ENCODE measurements around the gene RBMS3.

The RBMS3 gene

GRCh38 chr3:29279286-29279685 lies 1.6 kb upstream of the RBMS3 start:
- DNase-seq = no peak

DNA sequence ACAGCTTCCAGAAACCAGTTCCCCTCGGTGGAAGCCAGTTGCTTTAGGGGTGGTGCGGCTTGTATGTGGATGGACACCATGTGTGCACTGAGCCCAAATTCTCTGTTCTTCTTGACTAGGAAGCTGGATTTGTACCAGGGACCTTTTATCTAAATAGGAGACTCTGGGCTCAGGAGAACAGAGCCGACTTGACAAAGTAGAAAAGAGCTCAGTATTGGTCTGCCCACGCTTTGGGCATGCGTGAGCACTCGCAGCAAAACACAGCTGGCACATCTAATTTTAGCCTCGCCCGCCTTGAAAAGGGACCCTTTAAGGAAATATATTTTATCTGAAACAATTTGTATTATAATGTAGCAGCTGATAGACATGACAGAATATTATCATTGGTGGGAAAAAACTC lies 1.1 kb upstream of the RBMS3 start:
- no peak for DNase-seq

- DNase-seq = peak in 1 of 5 experiments; percentile 8
Measured at GRCh38 chr3:29281094-29281343, 148 bp downstream of the RBMS3 start.

DNA sequence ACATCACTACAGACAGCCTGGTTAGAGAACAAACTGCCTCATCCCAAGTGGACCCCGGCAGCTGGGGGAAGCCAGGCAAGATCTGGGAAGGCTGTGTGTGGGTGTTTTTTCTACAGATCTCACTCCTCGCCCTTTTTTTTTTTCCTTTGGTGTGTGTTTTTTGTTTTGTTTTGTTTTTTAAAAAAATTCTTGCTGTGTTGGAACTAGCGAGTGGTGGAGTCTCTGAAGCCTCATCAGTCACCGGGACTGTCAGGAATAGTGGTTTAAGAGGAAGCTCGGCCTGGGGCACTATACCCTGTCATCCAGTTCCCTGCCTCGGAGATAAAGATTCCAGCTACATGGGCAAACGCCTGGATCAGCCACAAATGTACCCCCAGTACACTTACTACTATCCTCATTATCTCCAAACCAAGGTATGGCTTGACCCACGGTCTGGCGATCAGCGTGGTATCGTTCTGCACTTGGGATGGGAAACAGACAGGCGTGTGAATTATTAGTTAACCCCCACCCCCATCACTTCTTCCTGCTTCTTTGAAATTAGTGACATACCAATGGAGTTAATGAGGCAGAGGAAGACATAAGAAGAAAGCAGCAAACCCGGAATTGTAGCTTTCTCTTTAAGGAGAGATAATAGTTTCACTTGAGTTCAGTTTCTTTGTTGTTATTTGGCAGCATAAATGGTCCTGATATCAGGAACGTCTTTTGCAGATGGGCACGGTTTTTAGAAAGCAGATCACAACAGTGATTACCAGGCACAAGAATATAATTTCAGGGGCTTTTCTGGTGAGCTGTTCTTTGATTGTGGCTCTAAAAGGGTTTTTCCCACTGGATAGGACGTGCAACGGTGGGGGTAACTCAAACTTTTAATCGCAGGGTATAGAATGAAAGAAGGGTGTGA lies 722 bp downstream of the RBMS3 start:
- peak in 1 of 5 experiments; percentile 34 for DNase-seq

DNA sequence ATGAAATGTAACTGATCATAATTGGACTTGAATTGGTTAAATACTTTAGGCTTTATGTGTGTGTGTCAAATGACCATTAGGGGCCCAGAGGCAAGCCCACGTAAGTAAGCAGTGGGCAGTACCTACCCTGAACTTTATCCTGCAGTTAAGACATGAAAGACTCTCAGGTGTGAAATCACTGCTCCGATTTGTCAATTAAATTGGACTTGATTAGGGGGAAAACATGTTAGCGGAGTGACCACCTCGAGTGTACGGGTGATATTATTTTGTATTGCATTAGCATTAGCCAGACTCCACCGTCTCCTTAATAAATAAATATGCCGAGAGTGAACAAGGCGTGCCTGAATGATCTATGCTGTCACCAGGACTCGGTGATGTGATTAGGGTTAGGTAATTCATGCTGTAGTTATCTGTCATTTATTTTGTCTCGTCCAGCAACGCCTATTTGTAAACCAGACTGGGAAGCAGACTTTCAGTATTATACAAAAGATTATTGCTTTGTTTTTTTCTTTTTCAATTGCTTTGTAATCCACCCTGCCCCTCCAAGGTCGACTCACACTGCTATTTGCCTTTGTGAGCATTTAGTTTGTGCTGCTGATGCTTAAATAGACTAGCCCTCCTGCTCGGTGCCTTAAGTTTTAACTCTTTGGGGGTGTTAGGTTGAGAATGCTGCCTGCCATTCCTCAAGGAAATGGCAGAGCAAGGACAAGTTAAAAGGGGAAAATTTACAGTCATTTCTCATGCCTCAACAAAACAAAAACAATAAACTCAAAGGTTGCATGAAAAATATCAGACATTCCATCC lies 1.8 kb downstream of the RBMS3 start:
- no peak for DNase-seq

GRCh38 chr3:29283231-29284119 lies 2.6 kb downstream of the RBMS3 start:
- DNase-seq = no peak

GRCh38 chr3:29284497-29284896 lies 3.6 kb downstream of the RBMS3 start:
- DNase-seq = no peak

GRCh38 chr3:29285471-29286071 lies 4.7 kb downstream of the RBMS3 start:
- DNase-seq = no peak

GRCh38 chr3:29286478-29287240 lies 5.8 kb downstream of the RBMS3 start:
- no peak for DNase-seq

DNA sequence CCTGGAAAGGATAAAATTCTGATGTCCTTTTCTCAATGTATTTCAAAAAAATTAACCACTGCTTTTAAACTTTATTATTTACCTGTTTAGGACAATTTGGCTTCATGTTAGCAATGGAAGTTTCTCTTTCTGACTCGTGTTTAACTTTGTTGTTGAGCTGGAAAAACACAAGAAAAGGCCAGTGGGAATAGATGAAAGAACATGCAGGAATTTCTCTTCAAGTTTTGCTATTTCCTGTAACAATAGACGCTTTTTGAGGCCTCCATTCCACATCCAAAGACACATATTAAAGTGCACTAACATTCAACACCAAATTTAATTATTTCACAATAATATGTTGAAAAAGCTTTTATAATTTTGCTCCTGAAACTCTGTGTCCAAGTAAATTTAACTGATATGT lies 9.7 kb downstream of the RBMS3 start:
- no peak for DNase-seq

DNA sequence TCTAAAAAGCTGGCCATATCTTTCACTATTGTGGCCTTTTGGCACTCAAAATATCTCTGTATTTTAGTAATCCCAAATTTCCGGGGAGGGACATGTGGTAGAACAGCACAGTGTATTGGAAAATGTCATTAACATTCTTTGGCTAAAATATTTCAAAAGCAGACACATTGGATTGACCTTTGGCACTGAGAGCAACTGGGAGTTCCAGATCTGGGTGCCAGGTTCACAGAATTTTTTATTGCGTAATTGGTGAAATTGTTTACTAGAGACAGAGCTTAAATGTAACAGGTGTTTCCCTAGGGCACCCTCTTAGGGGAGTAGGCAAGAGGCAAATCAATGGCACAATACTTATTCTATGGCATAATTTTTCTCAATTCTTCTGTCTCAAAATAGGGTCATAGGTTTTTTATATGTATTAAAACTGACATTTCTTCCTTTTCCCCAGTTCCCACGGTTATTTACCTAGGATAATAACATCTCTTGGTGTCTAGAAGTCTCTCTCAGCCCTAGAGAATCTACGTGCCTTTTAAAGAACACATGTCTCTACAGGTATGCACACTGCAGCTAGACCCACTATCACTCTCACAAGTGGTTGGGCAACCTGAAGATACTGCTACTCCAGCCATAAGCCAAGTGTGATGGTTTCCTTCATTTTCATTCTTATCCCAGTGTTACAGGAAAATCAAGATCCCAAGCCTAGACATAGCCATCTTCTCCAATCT lies 10.6 kb downstream of the RBMS3 start:
- DNase-seq = no peak

DNA sequence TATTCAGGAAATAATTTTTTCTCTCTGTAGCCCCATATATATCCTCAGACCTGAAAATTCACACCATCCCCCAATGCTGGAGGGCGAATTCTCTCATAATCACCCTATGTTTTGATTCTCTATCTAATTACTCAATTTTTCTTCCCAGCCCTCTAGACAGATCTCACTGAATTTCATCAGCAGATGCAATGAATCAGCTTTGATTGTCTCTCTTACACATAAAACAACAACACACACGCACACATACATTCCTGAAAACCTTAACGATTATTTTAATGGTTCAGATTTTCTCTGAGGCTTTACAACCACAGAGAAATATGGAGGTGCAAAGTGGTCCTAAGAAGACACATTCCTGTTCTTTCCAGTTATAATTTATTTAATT lies 11.1 kb downstream of the RBMS3 start:
- DNase-seq = no peak

- no peak for DNase-seq
Measured at GRCh38 chr3:29293421-29293820, 12.6 kb downstream of the RBMS3 start.

- no peak for DNase-seq
Measured at GRCh38 chr3:29297998-29298397, 17.1 kb downstream of the RBMS3 start.

DNA sequence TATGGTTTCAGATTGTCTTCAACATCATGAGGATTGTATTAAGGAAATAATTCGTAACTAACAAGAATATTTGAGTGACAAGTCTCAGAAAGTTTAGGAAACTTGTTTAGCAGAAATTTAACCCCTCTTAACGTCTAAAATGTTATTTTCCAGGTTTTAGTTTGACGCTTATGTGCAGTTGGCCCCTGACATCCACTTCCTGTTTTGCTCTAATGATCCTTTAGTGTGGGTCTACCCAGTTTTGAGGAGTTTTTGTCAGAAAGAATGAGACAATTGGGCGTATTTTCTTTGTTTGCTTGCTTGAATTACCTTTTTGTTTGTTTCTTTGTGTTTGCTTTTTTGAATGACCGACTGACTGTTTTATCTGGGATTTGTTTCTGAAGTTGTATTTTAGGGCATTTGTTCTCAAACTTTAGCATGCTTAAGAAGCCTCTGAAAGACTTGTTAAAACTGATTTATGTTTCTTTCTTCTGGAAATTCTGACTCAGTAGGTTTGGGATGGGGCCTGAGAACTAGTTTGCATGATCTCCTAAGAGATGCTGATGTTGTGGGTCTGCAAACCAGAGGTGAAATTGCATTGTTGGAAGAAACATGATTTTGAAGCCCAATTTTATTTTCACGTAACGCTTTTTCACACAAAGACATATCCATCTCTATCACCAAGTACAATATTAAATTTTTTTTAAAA lies 20.6 kb downstream of the RBMS3 start:
- DNase-seq = no peak

DNA sequence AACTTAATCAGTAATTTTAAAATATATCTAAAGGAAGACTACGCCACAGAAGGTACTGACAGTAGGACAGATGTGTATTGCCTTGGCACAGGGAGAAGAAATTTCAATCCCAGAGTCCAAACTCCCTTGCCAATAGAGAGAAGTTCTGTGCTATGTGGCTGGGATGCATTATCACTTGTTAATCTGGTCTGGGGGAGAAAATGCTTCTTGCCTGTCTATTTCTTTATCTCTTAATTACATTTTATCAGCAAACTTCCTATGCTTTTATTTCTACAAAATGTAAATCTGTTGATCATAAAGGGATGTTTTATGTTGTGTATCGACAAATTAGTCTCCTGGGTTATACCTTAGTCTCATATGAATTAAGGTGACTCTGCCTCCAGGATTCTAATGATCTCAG lies 21.7 kb downstream of the RBMS3 start:
- no peak for DNase-seq

GRCh38 chr3:29307295-29307694 lies 26.4 kb downstream of the RBMS3 start:
- no peak for DNase-seq

DNA sequence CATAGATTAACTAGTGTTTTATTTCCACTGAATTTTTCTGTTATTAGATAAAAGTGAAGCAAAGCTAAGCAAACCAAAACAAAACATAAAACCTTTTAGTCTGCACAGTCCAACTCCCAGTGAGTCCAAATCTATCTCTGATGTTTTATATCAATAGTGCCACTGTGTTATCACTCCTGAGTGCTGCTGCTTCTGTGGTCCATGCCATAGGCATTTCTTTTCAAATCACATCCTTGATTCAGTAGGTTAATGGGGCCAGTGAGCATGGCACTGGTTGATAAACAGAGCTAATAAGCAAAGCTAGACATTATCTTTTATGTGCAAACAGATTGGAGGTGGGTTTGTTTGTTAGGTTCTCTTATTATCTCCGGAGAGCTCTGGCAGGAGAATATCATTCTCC lies 30.0 kb downstream of the RBMS3 start:
- no peak for DNase-seq

GRCh38 chr3:29311795-29312194 lies 30.9 kb downstream of the RBMS3 start:
- DNase-seq = no peak

DNA sequence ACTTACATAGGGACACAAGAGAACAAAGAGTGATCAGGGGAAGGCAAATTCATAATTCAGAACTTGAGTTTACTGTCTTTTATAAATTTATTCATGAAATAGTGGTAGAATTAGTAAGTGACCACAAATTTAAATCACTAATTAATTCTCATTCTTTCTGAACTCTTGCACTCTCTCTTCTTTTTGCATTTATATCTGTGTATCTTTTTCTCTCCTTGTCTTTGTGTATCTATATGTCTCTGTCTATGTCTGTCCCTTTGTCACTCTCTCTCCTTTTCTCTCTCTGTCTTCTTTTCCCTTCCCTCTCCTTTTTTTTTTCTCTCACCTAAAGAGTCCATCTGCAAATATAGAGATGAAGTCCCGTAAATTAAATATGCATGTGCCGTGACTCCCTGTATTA lies 31.5 kb downstream of the RBMS3 start:
- no peak for DNase-seq

- DNase-seq = no peak
Measured at GRCh38 chr3:29312960-29313452, 32.1 kb downstream of the RBMS3 start.

All from T-helper 2 cell (primary cell).